Endothelial cell of umbilical vein (primary cell): ENCODE measurements around the gene SH3TC1. TPM values are rescaled to one million over a fixed set of nuclear protein-coding genes. Genes with fewer than 3 reads are reported as not detected.

ENCODE experiments used
- BruUV-seq: library from RNA; stranded (reverse); fragments of 400-500 nt; replicated peaks from 2 replicates; lab custom pipeline; 2021; lab: Mats Ljungman, UMichigan
- CTCF ChIA-PET: fragments of 300-600, 350-600 bp; sonication (Branson Sonifier 250); formaldehyde crosslinking; loops from one replicate; lab custom pipeline; 2021; ENCODE audit warnings: antibody characterized with exemption, inconsistent platforms; lab: Charles Lee
- POLR2A ChIA-PET: fragments of 300-600, 350-600 bp; sonication (Branson Sonifier 250); formaldehyde crosslinking; loops from one replicate; lab custom pipeline; 2021; ENCODE audit warnings: antibody characterized with exemption, inconsistent platforms; lab: Charles Lee
- DNase-seq: peaks from one replicate; pipeline ENCODE4 v3.0.0-alpha.2; 2011; ENCODE audit warnings: low read depth, low spot score
- FAIRE-seq: peaks from 2 replicates; lab custom pipeline; 2011; peaks lifted over from hg19 to GRCh38; lab: Jason Lieb, UNC
- H2AFZ ChIP-seq: 2 replicates; pipeline ENCODE4 v1.6.0; 2012; ENCODE audit warnings: low read depth, low read length, control low read depth, inconsistent platforms
- H3K27ac ChIP-seq: 2 replicates; pipeline ENCODE4 v1.5.1; 2011; ENCODE audit warnings: low read depth, mild to moderate bottlenecking, control low read depth, low read length, moderate library complexity; ENCODE audit not compliant: insufficient read depth
- H3K27me3 ChIP-seq, 2 experiments: 2 replicates each; pipeline versions ENCODE4 v1.6.0 to v1.6.1; 2011; ENCODE audit warnings: low read length in 2 of 2, mixed read lengths in 1 of 2; ENCODE audit not compliant: control insufficient read depth in 2 of 2, insufficient read depth in 2 of 2
- H3K36me3 ChIP-seq, 2 experiments: 2 replicates in 1 of 2; 3 replicates in 1 of 2; pipeline ENCODE4 v1.5.1; 2011; ENCODE audit warnings: low read length in 2 of 2, mild to moderate bottlenecking in 1 of 2, moderate library complexity in 1 of 2; ENCODE audit not compliant: control insufficient read depth in 2 of 2, insufficient read depth in 2 of 2; ENCODE audit errors: extremely low read depth in 1 of 2
- H3K4me1 ChIP-seq: 3 replicates; pipeline ENCODE4 v1.5.1; 2011; ENCODE audit warnings: mild to moderate bottlenecking, low read length; ENCODE audit not compliant: control insufficient read depth, insufficient read depth; ENCODE audit errors: extremely low read depth
- H3K4me2 ChIP-seq: 2 replicates; pipeline ENCODE4 v1.6.1; 2011; ENCODE audit warnings: low read length, control low read depth, mixed read lengths; ENCODE audit not compliant: insufficient read depth
- H3K4me3 ChIP-seq, 3 experiments: fragments of 200-600 bp in 1 of 3; sonication (generic), shearing (Covaris generic) in 1 of 3; replicated peaks in 1 of 3; 2 replicates each; pipeline ENCODE4 v1.5.1; 2011 to 2016; ENCODE audit warnings: control low read depth in 3 of 3, low read length in 3 of 3, mild to moderate bottlenecking in 2 of 3, inconsistent platforms in 1 of 3, low read depth in 1 of 3, moderate library complexity in 1 of 3; ENCODE audit not compliant: insufficient read depth in 1 of 3
- H3K79me2 ChIP-seq: 2 replicates; pipeline ENCODE4 v1.6.0; 2012; ENCODE audit warnings: low read length, inconsistent platforms; ENCODE audit not compliant: control insufficient read depth, insufficient read depth
- H3K9ac ChIP-seq: replicated peaks from 2 replicates; pipeline ENCODE3; 2011; ENCODE audit warnings: low read length, control low read depth; ENCODE audit not compliant: insufficient read depth; ENCODE audit errors: extremely low read depth
- H3K9me1 ChIP-seq: replicated peaks from 3 replicates; pipeline ENCODE4 v1.6.0; 2011; ENCODE audit warnings: mild to moderate bottlenecking, low read length; ENCODE audit not compliant: control insufficient read depth, insufficient read depth; ENCODE audit errors: extremely low read depth
- H3K9me3 ChIP-seq: replicated peaks from 2 replicates; pipeline ENCODE4 v1.5.1; 2012; ENCODE audit warnings: low read length, inconsistent platforms; ENCODE audit not compliant: control insufficient read depth, insufficient read depth
- H4K20me1 ChIP-seq: replicated peaks from 2 replicates; pipeline ENCODE3; 2011; ENCODE audit warnings: mild to moderate bottlenecking, low read length; ENCODE audit not compliant: control insufficient read depth, insufficient read depth; ENCODE audit errors: extremely low read depth
- EZH2 ChIP-seq: IDR thresholded peaks from 2 replicates; pipeline ENCODE4 v1.6.1; 2012; ENCODE audit warnings: borderline replicate concordance, low read depth, mild to moderate bottlenecking, moderate library complexity, low read length, inconsistent platforms; ENCODE audit not compliant: severe bottlenecking
- FOS ChIP-seq: IDR thresholded peaks from 2 replicates; pipeline ENCODE4 v1.6.1; 2011; ENCODE audit warnings: mild to moderate bottlenecking, low read length, moderate library complexity, borderline replicate concordance; ENCODE audit not compliant: insufficient read depth
- GATA2 ChIP-seq: IDR thresholded peaks from 2 replicates; pipeline ENCODE4 v1.7.0; 2011; ENCODE audit warnings: low read depth, mild to moderate bottlenecking, moderate library complexity, mixed read lengths, low read length; ENCODE audit not compliant: insufficient read length, insufficient read depth
- JUN ChIP-seq: IDR thresholded peaks from 2 replicates; pipeline ENCODE4 v1.6.1; 2011; ENCODE audit warnings: borderline replicate concordance, low read depth; ENCODE audit not compliant: insufficient read length, insufficient read depth
- MYC ChIP-seq: IDR thresholded peaks from one replicate; pipeline ENCODE4 v1.6.1; 2011; ENCODE audit warnings: mild to moderate bottlenecking, low read depth, low read length
- POLR2A ChIP-seq: IDR thresholded peaks from 2 replicates; pipeline ENCODE4 v1.6.1; 2012; ENCODE audit warnings: low read depth, mild to moderate bottlenecking, control low read depth, low read length
- POLR2AphosphoS5 ChIP-seq: IDR thresholded peaks from 2 replicates; pipeline ENCODE4 v1.6.1; 2012; ENCODE audit warnings: low read depth, mild to moderate bottlenecking, control low read depth, low read length, moderate library complexity; ENCODE audit not compliant: insufficient read depth
- dilution Hi-C: fragments of 300-500 bp; cut with MboI; formaldehyde crosslinking; loops from one replicate; pipeline ENCODE4 v1.15.0; 2019; ENCODE audit warnings: low sequenced_read_pairs; ENCODE audit not compliant: extremely low pct_ligation_motif_present
- intact Hi-C: fragments of 100-400 bp; cut with micrococcal nuclease; formaldehyde crosslinking; loops from one replicate; pipeline ENCODE4 v1.10.0; 2022
- polyA plus RNA-seq, 4 experiments: library from polyadenylated mRNA; depleted of rRNA in 3 of 4; stranded (reverse) in 3 of 4; unstranded in 1 of 4; fragments of >200 nt; gene quantifications; 2 replicates each; pipeline versions ENCODE4 v1.2.1 to v1.2.3, GENCODE V29; 2011 to 2012; ENCODE audit warnings: missing spikeins in 1 of 4
- total RNA-seq: library from RNA; stranded (reverse); gene quantifications from 2 replicates; pipeline ENCODE4 v1.2.3, GENCODE V29; 2021
- TF ChIP-seq, protein P1 (sequence below): IDR thresholded peaks from 2 replicates; pipeline ENCODE4 v1.6.1; 2011; ENCODE audit not compliant: insufficient read depth, insufficient read length
- TF ChIP-seq, protein P2 (sequence below), 2 donors: IDR thresholded peaks; 1 replicate in 1 of 2; 2 replicates in 1 of 2; pipeline ENCODE4 v1.5.1; 2011; ENCODE audit warnings: low read length in 2 of 2, mild to moderate bottlenecking in 2 of 2, moderate library complexity in 2 of 2, control low read depth in 1 of 2, inconsistent platforms in 1 of 2, low read depth in 1 of 2; ENCODE audit not compliant: insufficient read depth in 1 of 2; ENCODE audit errors: extremely low read depth in 1 of 2

Gene SH3TC1
- total and polyA plus RNA-seq, 2 donors (not counting 3 experiments of a cell fraction or from before 2014, with no cell fraction given), result 96.5 to 192 TPM

GRCh38 chr4:8290701-8290970, 91.5 kb downstream of the SH3TC1 start:
- FAIRE-seq, result no peak
- no TSS peak for BruUV-seq
- dilution Hi-C loops, result no loop called here

More at GRCh38 chr4:8290701-8290970, 91.5 kb downstream of the SH3TC1 start:
- H2AFZ ChIP-seq, result no peak overlapping the region
- H3K4me2 ChIP-seq, result no peak overlapping the region
- H3K9ac ChIP-seq, result no peak overlapping the region
- no peaks in the 10 kb centered on the region for H3K27me3 ChIP-seq
- H4K20me1 ChIP-seq, result no peaks in the 10 kb centered on the region
- TF ChIP-seq MYC, result no peak
- no peak for TF ChIP-seq EZH2
- TF ChIP-seq GATA2, result no peak
- TF ChIP-seq POLR2A, result no peak
- TF ChIP-seq POLR2AphosphoS5, result no peak
- TF ChIP-seq, protein P1, sequence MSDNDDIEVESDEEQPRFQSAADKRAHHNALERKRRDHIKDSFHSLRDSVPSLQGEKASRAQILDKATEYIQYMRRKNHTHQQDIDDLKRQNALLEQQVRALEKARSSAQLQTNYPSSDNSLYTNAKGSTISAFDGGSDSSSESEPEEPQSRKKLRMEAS, result no peak
- no peak for TF ChIP-seq JUN
- TF ChIP-seq, protein P2, sequence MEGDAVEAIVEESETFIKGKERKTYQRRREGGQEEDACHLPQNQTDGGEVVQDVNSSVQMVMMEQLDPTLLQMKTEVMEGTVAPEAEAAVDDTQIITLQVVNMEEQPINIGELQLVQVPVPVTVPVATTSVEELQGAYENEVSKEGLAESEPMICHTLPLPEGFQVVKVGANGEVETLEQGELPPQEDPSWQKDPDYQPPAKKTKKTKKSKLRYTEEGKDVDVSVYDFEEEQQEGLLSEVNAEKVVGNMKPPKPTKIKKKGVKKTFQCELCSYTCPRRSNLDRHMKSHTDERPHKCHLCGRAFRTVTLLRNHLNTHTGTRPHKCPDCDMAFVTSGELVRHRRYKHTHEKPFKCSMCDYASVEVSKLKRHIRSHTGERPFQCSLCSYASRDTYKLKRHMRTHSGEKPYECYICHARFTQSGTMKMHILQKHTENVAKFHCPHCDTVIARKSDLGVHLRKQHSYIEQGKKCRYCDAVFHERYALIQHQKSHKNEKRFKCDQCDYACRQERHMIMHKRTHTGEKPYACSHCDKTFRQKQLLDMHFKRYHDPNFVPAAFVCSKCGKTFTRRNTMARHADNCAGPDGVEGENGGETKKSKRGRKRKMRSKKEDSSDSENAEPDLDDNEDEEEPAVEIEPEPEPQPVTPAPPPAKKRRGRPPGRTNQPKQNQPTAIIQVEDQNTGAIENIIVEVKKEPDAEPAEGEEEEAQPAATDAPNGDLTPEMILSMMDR (IDR thresholded peaks at IDR 0.05; ENCODE audit: extremely low read depth in 1 of 2, insufficient read depth in 1 of 2, low read depth in 1 of 2, low read length in 2 of 2), result no peak
- TF ChIP-seq FOS, result no peak
- H3K9me3 ChIP-seq, result no peaks in the 10 kb centered on the region
- intact Hi-C loops, result no loop called here
- H3K4me1 ChIP-seq, result no peaks in the 10 kb centered on the region
- POLR2A ChIA-PET, result no interaction called here
- CTCF ChIA-PET, result interaction anchor here (1.0 to 2.0 kb wide), 4 partner anchors 9 to 23 kb away, joined by 3 to 5 read pairs (median 4); no protein-coding TSS in a partner anchor
- no peak for DNase-seq
- H3K36me3 ChIP-seq, result no peaks in the 10 kb centered on the region
- no peaks in the 10 kb centered on the region for H3K9me1 ChIP-seq
- H3K27ac ChIP-seq, result no peak overlapping the region
- no peak overlapping the region for H3K4me3 ChIP-seq
- no peaks in the 10 kb centered on the region for H3K79me2 ChIP-seq

Other genes with a start within 250 kb of the SH3TC1 start
- gene ABLIM2, start 40.5 kb upstream of the SH3TC1 start, total RNA-seq, result 0.30 and 0.66 TPM in 2 replicates
- 0.18 and 0.28 TPM in 2 replicates for gene ABLIM2, start 40.5 kb upstream of the SH3TC1 start, polyA plus RNA-seq
- gene HTRA3, start 70.5 kb downstream of the SH3TC1 start, total RNA-seq, result 8.2 and 12.0 TPM in 2 replicates
- 9.0 and 10.6 TPM in 2 replicates for gene HTRA3, start 70.5 kb downstream of the SH3TC1 start, polyA plus RNA-seq
- gene ACOX3, start 241.4 kb downstream of the SH3TC1 start, total RNA-seq, result 25.6 and 26.3 TPM in 2 replicates
- gene ACOX3, start 241.4 kb downstream of the SH3TC1 start, polyA plus RNA-seq, result 10.6 and 13.0 TPM in 2 replicates
- 17.3 and 20.7 TPM in 2 replicates for gene TRMT44, start 241.5 kb downstream of the SH3TC1 start, total RNA-seq
- gene TRMT44, start 241.5 kb downstream of the SH3TC1 start, polyA plus RNA-seq, result 10.4 and 10.6 TPM in 2 replicates